Measurements from ENCODE around the gene OLFM4.
"Not testable (repeated sequence)": the region's sequence is repeated elsewhere in the genome, so short reads cannot be mapped to it uniquely, and the experiment has no call there.

Gene OLFM4

GRCh38 chr13:53001444-53002225, 27.0 kb upstream of the OLFM4 start:
- Histone ChIP-seq H3K4me3 (ENCODE audit: low read length) (no peak overlapping the region), H3K4me1 (ENCODE audit: control insufficient read depth, insufficient read depth, low read length) (no peaks in the 10 kb centered on the region), H3K36me3 (ENCODE audit: control insufficient read depth, insufficient read depth, low read length) (no peaks in the 10 kb centered on the region), H3K27ac (ENCODE audit: low read depth, low read length) (no peak overlapping the region), H3K27me3 (ENCODE audit: control insufficient read depth, insufficient read depth, low read length) (no peaks in the 10 kb centered on the region), H3K9ac (ENCODE audit: low read length) (no peak overlapping the region)

GRCh38 chr13:53004573-53004972, 24.0 kb upstream of the OLFM4 start:
- Histone ChIP-seq H3K4me1 (ENCODE audit: control insufficient read depth, insufficient read depth, low read length) (no peaks in the 10 kb centered on the region), H3K36me3 (ENCODE audit: control insufficient read depth, insufficient read depth, low read length) (no peaks in the 10 kb centered on the region), H3K9ac (ENCODE audit: low read length) (no peak overlapping the region), H3K27me3 (ENCODE audit: control insufficient read depth, insufficient read depth, low read length) (no peaks in the 10 kb centered on the region), H3K4me3 (ENCODE audit: low read length) (no peak overlapping the region), H3K27ac (ENCODE audit: low read depth, low read length) (no peak overlapping the region)

- no peaks in the 10 kb centered on the region for H3K36me3 ChIP-seq (ENCODE audit: control insufficient read depth, insufficient read depth, low read length)
- H3K4me3 ChIP-seq (ENCODE audit: low read length): no peak overlapping the region
Measured at GRCh38 chr13:53005626-53006025, 23.0 kb upstream of the OLFM4 start.

GRCh38 chr13:53007872-53008271, 20.7 kb upstream of the OLFM4 start:
- no peak overlapping the region for H3K4me3 ChIP-seq (ENCODE audit: low read length)

More at GRCh38 chr13:53005626-53006025, 23.0 kb upstream of the OLFM4 start:
- no peaks in the 10 kb centered on the region for H3K27me3 ChIP-seq (ENCODE audit: control insufficient read depth, insufficient read depth, low read length)
- no peaks in the 10 kb centered on the region for H3K4me1 ChIP-seq (ENCODE audit: control insufficient read depth, insufficient read depth, low read length)
- no peak overlapping the region for H3K9ac ChIP-seq (ENCODE audit: low read length)
- H3K27ac ChIP-seq (ENCODE audit: low read depth, low read length): no peak overlapping the region

GRCh38 chr13:53010374-53011105, 18.1 kb upstream of the OLFM4 start:
- no peak overlapping the region for H3K9ac ChIP-seq (ENCODE audit: low read length)
- no peaks in the 10 kb centered on the region for H3K36me3 ChIP-seq (ENCODE audit: control insufficient read depth, insufficient read depth, low read length)
- no peaks in the 10 kb centered on the region for H3K27me3 ChIP-seq (ENCODE audit: control insufficient read depth, insufficient read depth, low read length)
- no peak overlapping the region for H3K27ac ChIP-seq (ENCODE audit: low read depth, low read length)
- no peaks in the 10 kb centered on the region for H3K4me1 ChIP-seq (ENCODE audit: control insufficient read depth, insufficient read depth, low read length)
- H3K4me3 ChIP-seq (ENCODE audit: low read length): no peak overlapping the region

More at GRCh38 chr13:53007872-53008271, 20.7 kb upstream of the OLFM4 start:
- no peak overlapping the region for H3K27ac ChIP-seq (ENCODE audit: low read depth, low read length)
- no peaks in the 10 kb centered on the region for H3K27me3 ChIP-seq (ENCODE audit: control insufficient read depth, insufficient read depth, low read length)
- no peak overlapping the region for H3K9ac ChIP-seq (ENCODE audit: low read length)
- no peaks in the 10 kb centered on the region for H3K4me1 ChIP-seq (ENCODE audit: control insufficient read depth, insufficient read depth, low read length)
- H3K36me3 ChIP-seq (ENCODE audit: control insufficient read depth, insufficient read depth, low read length): no peaks in the 10 kb centered on the region

- no peaks in the 10 kb centered on the region for H3K36me3 ChIP-seq (ENCODE audit: control insufficient read depth, insufficient read depth, low read length)
- no peaks in the 10 kb centered on the region for H3K4me1 ChIP-seq (ENCODE audit: control insufficient read depth, insufficient read depth, low read length)
- no peak overlapping the region for H3K9ac ChIP-seq (ENCODE audit: low read length)
- no peak overlapping the region for H3K4me3 ChIP-seq (ENCODE audit: low read length)
- no peak overlapping the region for H3K27ac ChIP-seq (ENCODE audit: low read depth, low read length)
- no peaks in the 10 kb centered on the region for H3K27me3 ChIP-seq (ENCODE audit: control insufficient read depth, insufficient read depth, low read length)
Measured at GRCh38 chr13:53012707-53013106, 15.9 kb upstream of the OLFM4 start.

GRCh38 chr13:53013113-53013512, 15.5 kb upstream of the OLFM4 start:
- H3K27ac ChIP-seq (ENCODE audit: low read depth, low read length): no peak overlapping the region
- no peaks in the 10 kb centered on the region for H3K36me3 ChIP-seq (ENCODE audit: control insufficient read depth, insufficient read depth, low read length)
- H3K4me1 ChIP-seq (ENCODE audit: control insufficient read depth, insufficient read depth, low read length): no peaks in the 10 kb centered on the region
- no peak overlapping the region for H3K9ac ChIP-seq (ENCODE audit: low read length)
- H3K4me3 ChIP-seq (ENCODE audit: low read length): no peak overlapping the region
- H3K27me3 ChIP-seq (ENCODE audit: control insufficient read depth, insufficient read depth, low read length): no peaks in the 10 kb centered on the region

GRCh38 chr13:53014018-53014417, 14.6 kb upstream of the OLFM4 start:
- H3K27me3 ChIP-seq (ENCODE audit: control insufficient read depth, insufficient read depth, low read length); H3K9ac ChIP-seq (ENCODE audit: low read length); H3K4me1 ChIP-seq (ENCODE audit: control insufficient read depth, insufficient read depth, low read length); H3K36me3 ChIP-seq (ENCODE audit: control insufficient read depth, insufficient read depth, low read length); H3K4me3 ChIP-seq (ENCODE audit: low read length); H3K27ac ChIP-seq (ENCODE audit: low read depth, low read length): not testable (repeated sequence)

- no peak overlapping the region for H3K4me3 ChIP-seq (ENCODE audit: low read length)
- H3K36me3 ChIP-seq (ENCODE audit: control insufficient read depth, insufficient read depth, low read length): no peaks in the 10 kb centered on the region
- H3K27ac ChIP-seq (ENCODE audit: low read depth, low read length): no peak overlapping the region
Measured at GRCh38 chr13:53014495-53015443, 13.8 kb upstream of the OLFM4 start.

GRCh38 chr13:53015971-53016370, 12.6 kb upstream of the OLFM4 start:
- Histone ChIP-seq H3K9ac (ENCODE audit: low read length) (no peak overlapping the region), H3K4me3 (ENCODE audit: low read length) (no peak overlapping the region), H3K4me1 (ENCODE audit: control insufficient read depth, insufficient read depth, low read length) (no peaks in the 10 kb centered on the region), H3K27ac (ENCODE audit: low read depth, low read length) (no peak overlapping the region), H3K36me3 (ENCODE audit: control insufficient read depth, insufficient read depth, low read length) (no peaks in the 10 kb centered on the region), H3K27me3 (ENCODE audit: control insufficient read depth, insufficient read depth, low read length) (no peaks in the 10 kb centered on the region)

More at GRCh38 chr13:53014495-53015443, 13.8 kb upstream of the OLFM4 start:
- no peaks in the 10 kb centered on the region for H3K4me1 ChIP-seq (ENCODE audit: control insufficient read depth, insufficient read depth, low read length)
- H3K9ac ChIP-seq (ENCODE audit: low read length): no peak overlapping the region
- no peaks in the 10 kb centered on the region for H3K27me3 ChIP-seq (ENCODE audit: control insufficient read depth, insufficient read depth, low read length)

- Histone ChIP-seq H3K9ac (ENCODE audit: low read length) (no peak overlapping the region), H3K4me3 (ENCODE audit: low read length) (no peak overlapping the region), H3K27me3 (ENCODE audit: control insufficient read depth, insufficient read depth, low read length) (no peaks in the 10 kb centered on the region), H3K27ac (ENCODE audit: low read depth, low read length) (no peak overlapping the region), H3K4me1 (ENCODE audit: control insufficient read depth, insufficient read depth, low read length) (no peaks in the 10 kb centered on the region), H3K36me3 (ENCODE audit: control insufficient read depth, insufficient read depth, low read length) (no peaks in the 10 kb centered on the region)
Measured at GRCh38 chr13:53017433-53017970, 11.1 kb upstream of the OLFM4 start.

All from rectal smooth muscle tissue (tissue), 1 donor.